ENCODE measurements around the gene BMS1. TPM values are rescaled to one million over a fixed set of nuclear protein-coding genes. Genes with fewer than 3 reads are reported as not detected.

Gene BMS1
- total RNA-seq, 1 experiment from 2014 or later, result 44.2 TPM

GRCh38 chr10:42878134-42878820 is 95.7 kb downstream of the BMS1 start:
- no peak for TF ChIP-seq CTCF (conservative IDR thresholded peaks at IDR 0.05)

More at GRCh38 chr10:42878134-42878820, 95.7 kb downstream of the BMS1 start:
- no peaks in the 10 kb centered on the region for H3K79me2 ChIP-seq (ENCODE audit: insufficient read depth, low read length)
- H3K9ac ChIP-seq (ENCODE audit: extremely low read depth, insufficient read length, low read length), result no peak overlapping the region
- Mint-ChIP-seq H3K27me3 (ENCODE audit: low read depth) (peaks cover 3% of the 10 kb centered on the region), H3K4me1 (peaks cover 11 to 13% of the 10 kb centered on the region in 2 experiments), H3K27ac (no peak overlapping the region), H3K4me3 (no peak overlapping the region), H3K9me3 (peaks cover 16% of the 10 kb centered on the region in 2 experiments), H3K36me3 (ENCODE audit: insufficient read depth in 1 of 3, low read depth in 3 of 3) (peaks cover 0 to 10% (median 0%) of the 10 kb centered on the region in 3 experiments; a peak in 6 of 7 replicates)
- no peaks in the 10 kb centered on the region for H3K9me3 ChIP-seq (ENCODE audit: control insufficient read depth, low read depth, low read length)
- H3K23me2 ChIP-seq (ENCODE audit: insufficient read length, low read depth, low read length, poor library complexity, severe bottlenecking), result no peaks in the 10 kb centered on the region
- H4K91ac ChIP-seq (ENCODE audit: insufficient read length, low read depth, low read length), result no peak overlapping the region
- H2AFZ ChIP-seq (ENCODE audit: low read length), result no peak overlapping the region
- no peaks in the 10 kb centered on the region; the same call in 1 of the 2 replicates for H3K4me1 ChIP-seq (ENCODE audit: insufficient read depth, low read length)
- H2BK12ac ChIP-seq (ENCODE audit: insufficient read length, low read depth, low read length), result no peak overlapping the region
- H4K5ac ChIP-seq (ENCODE audit: insufficient read length, low read depth, low read length), result no peak overlapping the region
- no peaks in the 10 kb centered on the region for H4K20me1 ChIP-seq (ENCODE audit: control insufficient read depth, insufficient read depth, insufficient read length)
- WGBS (ENCODE audit: extremely low coverage, insufficient read length, low lambda C conversion rate), result no CpG with 5 or more reads among the region's 13 CpGs
- H2BK20ac ChIP-seq (ENCODE audit: low read depth, low read length, poor library complexity, severe bottlenecking), result no peak overlapping the region
- H3K79me1 ChIP-seq (ENCODE audit: insufficient read depth, low read depth, low read length, poor library complexity, severe bottlenecking), result no peaks in the 10 kb centered on the region
- no peak overlapping the region for H3K4me2 ChIP-seq (ENCODE audit: insufficient read depth, insufficient read length, low read length)
- no peak overlapping the region for H3K23ac ChIP-seq (ENCODE audit: insufficient read length, low read depth, low read length)
- no peaks in the 10 kb centered on the region for H3K27me3 ChIP-seq (ENCODE audit: insufficient read depth, low read length)
- no peak overlapping the region for H2AK5ac ChIP-seq (ENCODE audit: insufficient read length, low read length)
- no peak overlapping the region for H2BK120ac ChIP-seq (ENCODE audit: low read depth, low read length, poor library complexity, severe bottlenecking)
- H2BK5ac ChIP-seq (ENCODE audit: insufficient read length, low read length), result no peak overlapping the region
- no peak for DNase-seq
- H3K4ac ChIP-seq (ENCODE audit: low read depth, low read length), result no peak overlapping the region
- H3K56ac ChIP-seq (ENCODE audit: insufficient read length, low read depth, low read length), result no peak overlapping the region
- no peak overlapping the region for H2BK15ac ChIP-seq (ENCODE audit: low read depth, low read length)
- H3K18ac ChIP-seq (ENCODE audit: insufficient read length, low read depth, low read length), result no peak overlapping the region
- H4K8ac ChIP-seq (replicated peaks; ENCODE audit: insufficient read length, low read depth, low read length), result no peak overlapping the region
- no peak overlapping the region for H3K27ac ChIP-seq (ENCODE audit: insufficient read length, low read depth, low read length)
- H3K14ac ChIP-seq (ENCODE audit: insufficient read depth, low read length), result no peak overlapping the region; the same call in 1 of the 2 replicates
- no peak overlapping the region for H3T11ph ChIP-seq (ENCODE audit: low read length)
